Activated effector memory CD4-positive, alpha-beta T cell treated with anti-CD3 and anti-CD28 coated beads, Interleukin-2, amount 50 U/mL, for 16 hours (primary cell): Measurements from ENCODE around the gene NFATC1.

ENCODE experiments used
- DNase-seq: peaks from one replicate; pipeline ENCODE4 v3.0.0-alpha.2; 2020

The NFATC1 gene

GRCh38 chr18:79424880-79425568, 29.3 kb downstream of the NFATC1 start:
- DNase-seq: no peak

GRCh38 chr18:79425569-79425886, 29.8 kb downstream of the NFATC1 start:
- no peak for DNase-seq

- no peak for DNase-seq
Measured at GRCh38 chr18:79426376-79427300, 30.9 kb downstream of the NFATC1 start.

- DNase-seq: no peak
Measured at GRCh38 chr18:79427368-79428225, 31.9 kb downstream of the NFATC1 start.

- DNase-seq: no peak
Measured at GRCh38 chr18:79428287-79428686, 32.6 kb downstream of the NFATC1 start.

DNA sequence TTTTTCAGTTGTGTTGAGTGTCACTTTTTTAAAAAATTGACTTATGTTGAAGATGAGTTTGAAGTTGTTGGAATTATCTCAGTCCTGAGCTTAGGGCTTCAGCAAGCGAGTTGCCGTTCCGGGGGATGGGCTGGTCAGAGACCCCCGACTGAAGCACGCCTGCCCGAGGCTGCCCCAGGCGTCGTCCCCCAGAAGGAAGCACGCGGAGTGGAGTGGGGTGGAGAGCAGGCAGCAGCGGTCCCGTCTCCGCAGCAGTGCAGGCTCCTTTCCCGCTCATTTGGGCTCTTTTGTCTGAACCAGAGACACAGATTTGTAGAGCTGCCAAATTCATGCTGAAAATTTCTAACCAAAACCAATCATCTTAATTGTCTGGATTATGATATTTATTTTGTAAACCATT, 33.7 kb downstream of the NFATC1 start:
- DNase-seq: no peak

GRCh38 chr18:79429785-79430281, 34.1 kb downstream of the NFATC1 start:
- DNase-seq: no peak

DNA sequence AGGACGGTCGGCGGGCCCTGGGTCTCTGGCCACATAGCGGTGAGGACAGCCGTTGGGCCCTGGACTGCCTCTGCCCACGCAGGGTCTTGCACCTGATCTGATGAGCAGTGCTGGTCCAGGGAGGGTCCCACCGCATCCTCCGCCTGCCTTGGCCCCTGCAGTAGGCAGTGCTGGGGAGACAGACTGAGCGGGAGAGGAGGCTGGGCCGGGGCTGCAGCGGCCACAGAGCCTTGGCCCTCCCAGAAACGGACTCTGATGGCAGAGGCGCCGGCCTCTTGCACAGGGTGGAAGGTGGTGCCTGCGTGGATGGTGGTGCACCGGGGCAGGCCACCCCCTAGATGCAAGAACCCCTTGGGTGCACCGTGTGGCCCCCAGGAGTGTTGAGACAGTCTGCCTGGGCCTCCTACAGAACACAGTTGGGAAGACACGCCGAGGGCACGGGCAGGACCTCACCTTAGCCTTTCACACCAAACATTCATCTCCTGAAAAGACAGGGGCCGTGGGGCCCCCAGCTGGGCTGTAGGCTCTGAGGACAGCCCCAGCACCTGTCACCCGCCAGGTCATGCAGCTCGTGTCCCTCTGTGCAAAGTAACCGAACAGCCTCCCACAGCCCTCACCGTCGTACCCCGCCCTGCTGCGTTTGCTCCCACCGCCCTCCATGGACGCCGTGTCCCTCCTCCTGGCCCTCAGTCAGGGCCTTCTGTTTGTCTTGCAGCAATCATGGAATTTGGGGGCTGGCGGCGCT, 36.8 kb downstream of the NFATC1 start:
- DNase-seq: no peak

DNA sequence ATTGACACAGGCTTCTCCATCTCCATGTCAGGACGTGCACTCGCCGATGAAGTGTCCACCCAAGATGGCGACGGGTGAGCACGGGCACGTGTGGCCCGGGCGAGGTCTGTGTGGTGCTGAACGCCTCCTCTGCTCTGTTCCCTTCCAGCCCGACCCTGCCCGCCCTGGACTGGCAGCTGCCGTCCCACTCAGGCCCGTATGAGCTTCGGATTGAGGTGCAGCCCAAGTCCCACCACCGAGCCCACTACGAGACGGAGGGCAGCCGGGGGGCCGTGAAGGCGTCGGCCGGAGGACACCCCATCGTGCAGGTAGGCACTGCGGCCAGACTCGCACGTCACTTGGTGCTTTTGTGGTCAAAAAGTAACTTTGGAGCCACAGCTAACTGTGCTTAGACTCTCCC, 37.7 kb downstream of the NFATC1 start:
- DNase-seq: no peak

DNA sequence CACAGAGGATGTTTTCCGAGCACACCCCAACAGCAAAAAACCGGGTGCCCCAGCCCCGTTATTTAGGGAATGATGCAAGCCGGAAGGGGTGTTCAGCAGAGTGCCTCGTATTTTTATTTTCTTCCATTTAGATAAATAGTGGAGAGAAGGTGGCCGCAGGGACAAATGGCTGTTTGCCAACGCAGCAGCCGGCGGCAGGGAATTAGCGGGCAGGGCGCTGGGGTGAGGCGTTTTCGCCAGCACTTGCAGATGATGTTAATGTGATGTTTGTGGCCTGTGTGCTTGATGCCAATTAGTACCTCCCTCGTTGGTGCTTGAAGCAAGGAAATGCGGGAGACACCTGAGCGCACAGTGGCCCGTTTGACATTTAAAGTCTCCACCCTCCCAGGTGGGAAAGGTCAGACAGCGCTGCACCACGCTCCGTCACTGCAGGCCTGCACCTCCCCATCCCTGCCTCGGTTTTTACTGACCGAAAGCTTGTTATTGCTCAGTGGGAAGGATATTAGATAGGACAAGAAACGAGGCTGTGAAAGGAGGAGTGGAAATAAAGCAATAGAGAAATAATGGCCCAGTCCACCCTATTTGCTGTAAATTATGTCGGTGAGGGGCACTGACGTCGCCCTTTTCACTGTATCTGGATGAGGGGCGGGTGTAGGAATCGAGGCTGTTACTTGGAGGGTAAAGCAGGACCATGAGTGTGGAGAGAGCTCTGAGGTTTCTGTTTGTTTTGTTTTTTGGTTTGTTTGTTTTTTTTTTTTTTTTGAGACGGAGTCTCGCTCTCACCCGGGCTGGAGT, 39.1 kb downstream of the NFATC1 start:
- no peak for DNase-seq

GRCh38 chr18:79436556-79437275, 41.0 kb downstream of the NFATC1 start:
- no peak for DNase-seq

GRCh38 chr18:79438089-79438897, 42.6 kb downstream of the NFATC1 start:
- no peak for DNase-seq

DNA sequence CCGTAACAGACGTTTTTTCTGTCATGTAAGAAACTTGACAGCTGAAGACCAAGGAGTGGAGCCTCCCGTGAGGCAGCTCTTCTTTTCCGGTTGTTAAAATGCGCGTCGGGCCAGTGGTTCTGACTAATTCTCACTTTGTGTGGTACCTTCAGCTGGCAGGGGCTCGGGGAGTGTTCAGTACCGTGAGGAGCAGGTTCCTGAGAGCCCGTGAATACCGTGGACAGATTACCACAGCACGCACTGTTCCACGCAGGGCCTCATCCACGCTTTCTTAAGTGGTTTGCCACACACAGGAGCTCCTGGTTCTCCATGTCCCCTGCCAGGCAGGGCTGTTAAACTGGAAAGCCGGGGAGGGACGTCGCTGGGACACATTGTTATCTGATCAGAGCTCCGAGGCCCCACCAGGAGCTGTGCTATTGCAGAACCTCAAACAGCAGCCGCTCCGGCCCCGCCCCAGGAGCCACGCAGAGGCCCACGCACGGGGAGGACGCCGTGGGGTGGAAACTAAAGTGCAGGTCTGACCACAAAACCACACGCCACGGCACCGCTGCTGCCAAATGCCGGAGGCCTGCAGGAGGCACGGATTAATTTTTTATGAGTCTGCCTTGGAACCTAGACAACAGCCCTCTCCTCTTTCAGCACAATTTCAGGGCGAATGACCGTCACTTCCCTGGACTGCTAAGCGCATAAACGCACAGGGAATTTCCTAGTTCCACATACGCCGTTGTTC, 43.3 kb downstream of the NFATC1 start:
- peak; percentile 71 for DNase-seq

DNA sequence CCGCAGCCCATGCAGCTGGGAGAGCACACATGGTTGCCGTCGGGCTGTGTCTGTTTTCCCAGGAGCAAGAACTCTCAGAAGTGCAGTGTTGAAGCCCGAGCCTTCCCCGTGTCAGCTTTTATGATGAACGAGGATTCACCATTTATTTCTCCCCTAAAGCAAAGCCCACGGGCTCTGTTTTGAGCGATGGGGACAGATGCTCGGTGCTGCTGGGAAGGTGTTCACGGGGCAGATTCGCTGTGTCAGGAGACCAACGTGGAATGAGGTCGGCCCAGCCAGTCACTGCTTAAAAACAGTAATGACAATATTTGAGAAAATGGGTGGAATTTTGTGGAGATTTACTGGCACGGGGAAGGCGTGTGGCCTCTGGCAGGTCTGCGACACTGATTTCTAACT, 43.9 kb downstream of the NFATC1 start:
- no peak for DNase-seq

- no peak for DNase-seq
Measured at GRCh38 chr18:79440316-79441110, 44.8 kb downstream of the NFATC1 start.

- no peak for DNase-seq
Measured at GRCh38 chr18:79441420-79441819, 45.7 kb downstream of the NFATC1 start.

- DNase-seq: no peak
Measured at GRCh38 chr18:79442508-79443221, 46.9 kb downstream of the NFATC1 start.

DNA sequence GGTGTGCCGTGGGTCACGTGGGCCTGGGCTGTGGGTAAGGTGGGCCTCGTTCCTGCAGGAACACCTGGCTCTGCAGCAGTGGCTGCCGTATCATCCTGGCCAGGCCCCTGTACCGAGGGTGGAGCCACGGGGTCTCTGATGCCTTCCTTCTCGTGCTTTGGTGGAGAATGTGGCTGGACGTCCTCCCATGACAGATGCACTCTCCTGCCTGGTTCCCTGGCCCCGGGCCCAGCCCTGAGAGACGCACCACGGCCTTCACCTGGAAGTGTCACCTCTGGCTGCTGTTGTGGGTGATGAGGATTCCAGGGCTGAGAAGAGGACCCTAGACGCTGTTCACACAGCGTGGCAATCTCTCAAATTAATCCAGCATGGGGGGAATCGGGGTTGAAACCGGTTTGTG, 49.5 kb downstream of the NFATC1 start:
- DNase-seq: no peak
